Measurements from ENCODE around the gene SLC35A5. TPM values are rescaled to one million over a fixed set of nuclear protein-coding genes. Genes with fewer than 3 reads are reported as not detected.

Gene SLC35A5
- total and polyA plus RNA-seq, 2 of the 8 experiments (the other 6 are each of a cell fraction or from before 2014, with no cell fraction given): 36.5 to 38.6 TPM

DNA sequence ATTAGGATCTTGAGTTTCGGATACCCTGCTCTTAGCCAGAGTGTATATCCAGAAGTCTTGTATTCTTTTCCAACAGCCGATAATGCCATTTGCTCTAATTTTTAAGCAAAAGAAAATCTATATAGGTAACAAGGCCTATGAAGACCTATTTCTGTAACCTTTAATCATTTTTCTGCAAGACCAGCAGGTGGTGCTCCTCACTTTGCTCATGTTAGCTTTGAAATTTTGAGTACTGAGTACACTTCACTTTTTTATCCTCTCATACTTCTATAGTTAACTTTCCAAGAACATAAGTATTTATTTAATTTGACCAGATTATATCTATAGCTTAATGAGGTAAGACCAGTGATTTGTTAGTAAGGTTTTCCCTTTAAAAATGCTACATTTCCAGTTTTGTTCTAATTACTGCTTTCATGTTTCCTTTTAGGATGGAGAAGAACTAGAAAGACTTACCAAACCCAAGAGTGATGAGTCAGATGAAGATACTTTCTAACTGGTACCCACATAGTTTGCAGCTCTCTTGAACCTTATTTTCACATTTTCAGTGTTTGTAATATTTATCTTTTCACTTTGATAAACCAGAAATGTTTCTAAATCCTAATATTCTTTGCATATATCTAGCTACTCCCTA is 20.5 kb downstream of the SLC35A5 start:
- Histone ChIP-seq H3K23me2 (ENCODE audit: low read depth, low read length) (no peaks in the 10 kb centered on the region), H4K20me1 (replicated peaks in 1 of 2; ENCODE audit: control insufficient read depth in 1 of 2, insufficient read depth in 2 of 2, low read length in 2 of 2) (no peaks in the 10 kb centered on the region), H2BK120ac (replicated peaks; ENCODE audit: low read depth, low read length) (no peak overlapping the region), H2BK20ac (ENCODE audit: low read length) (no peak overlapping the region), H3K9ac (replicated peaks in 1 of 4; ENCODE audit: extremely low read depth in 1 of 4, low read depth in 3 of 4, low read length in 3 of 4) (no peak overlapping the region), H3K23ac (ENCODE audit: insufficient read length) (no peak overlapping the region), H4K91ac (replicated peaks; ENCODE audit: insufficient read length, low read length) (no peak overlapping the region), H3K36me3 (ENCODE audit: control insufficient read depth in 2 of 4, insufficient read depth in 4 of 4, low read length in 3 of 4) (peaks cover 0 to 39% (median 8%) of the 10 kb centered on the region in 4 experiments; a peak in 4 of 8 replicates), H4K5ac (ENCODE audit: insufficient read length, low read depth, low read length) (no peak overlapping the region), H3K27ac (ENCODE audit: low read depth, low read length) (no peak overlapping the region), H3K79me1 (ENCODE audit: low read depth, low read length) (no peaks in the 10 kb centered on the region), H2BK12ac (ENCODE audit: low read depth, low read length) (no peak overlapping the region), H2AFZ (ENCODE audit: low read length) (no peak overlapping the region), H3K4ac (replicated peaks; ENCODE audit: insufficient read length, low read depth, low read length) (no peak overlapping the region), H3K4me3 (ENCODE audit: extremely low read depth in 1 of 4, insufficient read depth in 2 of 4, low read depth in 3 of 4, low read length in 4 of 4) (no peak overlapping the region), H3K79me2 (ENCODE audit: control insufficient read depth in 1 of 2, insufficient read depth in 2 of 2, low read length in 2 of 2) (no peaks in the 10 kb centered on the region), H3K14ac (ENCODE audit: insufficient read length) (no peak overlapping the region), H3K9me3 (ENCODE audit: insufficient read depth in 2 of 2, low read depth in 1 of 2, low read length in 1 of 2) (no peaks in the 10 kb centered on the region), H4K8ac (ENCODE audit: extremely low read depth, insufficient read depth, low read length) (no peak overlapping the region), H2BK5ac (ENCODE audit: low read depth, low read length) (no peak overlapping the region), H3K27me3 (replicated peaks in 1 of 4; ENCODE audit: control insufficient read depth in 3 of 4, extremely low read depth in 1 of 4, insufficient read depth in 3 of 4, low read length in 3 of 4) (no peaks in the 10 kb centered on the region), H3K4me1 (replicated peaks in 1 of 4; ENCODE audit: control insufficient read depth in 3 of 4, insufficient read depth in 4 of 4, low read length in 3 of 4) (no peaks in the 10 kb centered on the region; a peak in 1 of 7 replicates), H2BK15ac (ENCODE audit: low read length) (no peak overlapping the region), H3K56ac (replicated peaks; ENCODE audit: insufficient read length, low read depth, low read length) (no peak overlapping the region), H3K4me2 (ENCODE audit: insufficient read depth in 1 of 2, low read depth in 2 of 2, low read length in 2 of 2) (no peak overlapping the region), H3K18ac (ENCODE audit: extremely low read depth, low read length) (no peak overlapping the region), H2AK5ac (ENCODE audit: low read depth, low read length) (no peak overlapping the region)
- CTCF ChIA-PET (ENCODE audit: partially characterized antibody): interaction anchor here (0.7 to 2.3 kb wide), 35 partner anchors 8 to 445 kb away, joined by 3 to 25 read pairs (median 6); partner anchors contain the start of gene CCDC80
- FAIRE-seq (peak; percentile 78), DNase-seq (ENCODE audit: low read depth in 1 of 2, low spot score in 2 of 2) (no peak)
- TF ChIP-seq, protein P1, sequence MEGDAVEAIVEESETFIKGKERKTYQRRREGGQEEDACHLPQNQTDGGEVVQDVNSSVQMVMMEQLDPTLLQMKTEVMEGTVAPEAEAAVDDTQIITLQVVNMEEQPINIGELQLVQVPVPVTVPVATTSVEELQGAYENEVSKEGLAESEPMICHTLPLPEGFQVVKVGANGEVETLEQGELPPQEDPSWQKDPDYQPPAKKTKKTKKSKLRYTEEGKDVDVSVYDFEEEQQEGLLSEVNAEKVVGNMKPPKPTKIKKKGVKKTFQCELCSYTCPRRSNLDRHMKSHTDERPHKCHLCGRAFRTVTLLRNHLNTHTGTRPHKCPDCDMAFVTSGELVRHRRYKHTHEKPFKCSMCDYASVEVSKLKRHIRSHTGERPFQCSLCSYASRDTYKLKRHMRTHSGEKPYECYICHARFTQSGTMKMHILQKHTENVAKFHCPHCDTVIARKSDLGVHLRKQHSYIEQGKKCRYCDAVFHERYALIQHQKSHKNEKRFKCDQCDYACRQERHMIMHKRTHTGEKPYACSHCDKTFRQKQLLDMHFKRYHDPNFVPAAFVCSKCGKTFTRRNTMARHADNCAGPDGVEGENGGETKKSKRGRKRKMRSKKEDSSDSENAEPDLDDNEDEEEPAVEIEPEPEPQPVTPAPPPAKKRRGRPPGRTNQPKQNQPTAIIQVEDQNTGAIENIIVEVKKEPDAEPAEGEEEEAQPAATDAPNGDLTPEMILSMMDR (IDR thresholded peaks at IDR 0.05; ENCODE audit: control extremely low read depth in 1 of 3, insufficient read depth in 1 of 3, low read depth in 1 of 3, low read length in 3 of 3): peak in 2 of 3 experiments; percentile 30 to 47; a peak in 2 of 4 replicates
- TF ChIP-seq BACH1 (IDR thresholded peaks at IDR 0.05; ENCODE audit: low read length) (no peak), RAD21 (IDR thresholded peaks at IDR 0.05 in 1 of 2, conservative IDR thresholded peaks at IDR 0.05 in 1 of 2; ENCODE audit: low read depth in 2 of 2, low read length in 2 of 2) (peak; percentile 74 to 80), BRCA1 (IDR thresholded peaks at IDR 0.05; ENCODE audit: low read depth, low read length) (no peak)
- 73% methylated on average over 2 of the region's 2 CpGs; no CpG with 5 or more reads in 1 of the 2 experiments for WGBS, 2 experiments (ENCODE audit: extremely low coverage in 1 of 2, insufficient coverage in 1 of 2, insufficient read length in 1 of 2, insufficient replicate concordance in 2 of 2, low coverage in 1 of 2, low lambda C conversion rate in 2 of 2, missing lambda C conversion rate in 1 of 2)
- POLR2A ChIA-PET (ENCODE audit: partially characterized antibody): interaction anchor here (2.3 kb wide), 1 partner anchor 60 kb away, joined by 9 read pairs; no protein-coding TSS in a partner anchor
